H1 (cell line): ENCODE measurements around the gene CPE.

Source experiments
- BCL11A ChIP-seq, 2 experiments: IDR thresholded peaks; one replicate each; pipeline ENCODE4 v1.6.1; 2011; ENCODE audit warnings: low read depth in 2 of 2, low read length in 2 of 2, mild to moderate bottlenecking in 2 of 2
- CEBPB ChIP-seq: IDR thresholded peaks from 2 replicates; pipeline ENCODE4 v1.6.1; 2012; ENCODE audit warnings: low read depth, low read length
- EGR1 ChIP-seq: IDR thresholded peaks from 2 replicates; pipeline ENCODE4 v1.6.1; 2011; ENCODE audit warnings: low read depth, low read length, borderline replicate concordance
- JUN ChIP-seq: IDR thresholded peaks from 2 replicates; pipeline ENCODE4 v1.6.1; 2011; ENCODE audit warnings: low read depth, mild to moderate bottlenecking, improper control_type of control experiment, low read length
- POLR2A ChIP-seq, 2 experiments: IDR thresholded peaks; 1 replicate in 1 of 2; 2 replicates in 1 of 2; pipeline ENCODE4 v1.6.1; 2011; ENCODE audit warnings: low read depth in 2 of 2, low read length in 2 of 2, mild to moderate bottlenecking in 2 of 2; ENCODE audit errors: control extremely low read depth in 1 of 2
- POLR2AphosphoS5 ChIP-seq: IDR thresholded peaks from 2 replicates; pipeline ENCODE4 v1.6.1; 2011; ENCODE audit warnings: low read depth, low read length
- SP4 ChIP-seq: IDR thresholded peaks from 2 replicates; pipeline ENCODE4 v1.6.1; 2012; ENCODE audit warnings: low read length, inconsistent platforms
- SUZ12 ChIP-seq: fragments of 200-600 bp; sonication (generic); IDR thresholded peaks from 2 replicates; pipeline ENCODE4 v1.6.1; 2012; ENCODE audit warnings: mild to moderate bottlenecking, inconsistent platforms, low read length, moderate library complexity, mixed read lengths
- ZNF274 ChIP-seq: IDR thresholded peaks from 2 replicates; pipeline ENCODE4 v1.7.0; 2012; ENCODE audit warnings: low read length, borderline replicate concordance; ENCODE audit errors: extremely low read depth
- TF ChIP-seq, protein P1 (sequence below), 3 experiments: IDR thresholded peaks; 1 replicate in 2 of 3; 2 replicates in 1 of 3; pipeline versions ENCODE4 v1.5.1 to v1.6.1; 2011; ENCODE audit warnings: low read length in 3 of 3, mild to moderate bottlenecking in 3 of 3, inconsistent platforms in 2 of 3, low read depth in 1 of 3, moderate library complexity in 1 of 3; ENCODE audit not compliant: insufficient read depth in 1 of 3; ENCODE audit errors: control extremely low read depth in 1 of 3

DNA sequence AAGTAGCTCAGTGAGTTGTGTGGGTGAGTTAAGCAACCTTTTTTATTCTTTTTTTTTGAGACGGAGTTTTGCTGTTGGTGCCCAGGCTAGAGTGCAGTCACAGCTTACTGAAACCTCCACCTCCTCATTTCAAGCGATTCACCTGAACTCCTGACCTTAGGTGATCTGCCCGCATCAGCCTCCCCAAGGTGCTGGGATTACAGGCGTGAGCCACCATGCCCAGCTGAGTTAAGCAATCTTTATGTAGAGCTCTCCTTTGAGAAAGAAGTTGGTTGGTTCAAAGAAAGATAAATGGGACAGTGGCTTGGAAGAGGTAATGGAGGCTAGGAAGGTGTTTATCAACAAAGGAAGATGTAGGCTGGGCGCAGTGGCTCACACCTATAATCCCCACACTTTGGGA, 48.1 kb upstream of the CPE start:
- TF ChIP-seq CEBPB (0 out of 2 replicates have a peak, but pooled peaks have one; percentile 3), JUN (no peak), SUZ12 (no peak), POLR2AphosphoS5 (no peak), POLR2A (IDR thresholded peaks at IDR 0.05; ENCODE audit: control extremely low read depth in 1 of 2, low read depth in 2 of 2, low read length in 2 of 2) (no peak), BCL11A (IDR thresholded peaks at IDR 0.05; ENCODE audit: low read depth in 2 of 2, low read length in 2 of 2) (no peak), EGR1 (no peak), SP4 (no peak), ZNF274 (no peak)
- TF ChIP-seq, protein P1, sequence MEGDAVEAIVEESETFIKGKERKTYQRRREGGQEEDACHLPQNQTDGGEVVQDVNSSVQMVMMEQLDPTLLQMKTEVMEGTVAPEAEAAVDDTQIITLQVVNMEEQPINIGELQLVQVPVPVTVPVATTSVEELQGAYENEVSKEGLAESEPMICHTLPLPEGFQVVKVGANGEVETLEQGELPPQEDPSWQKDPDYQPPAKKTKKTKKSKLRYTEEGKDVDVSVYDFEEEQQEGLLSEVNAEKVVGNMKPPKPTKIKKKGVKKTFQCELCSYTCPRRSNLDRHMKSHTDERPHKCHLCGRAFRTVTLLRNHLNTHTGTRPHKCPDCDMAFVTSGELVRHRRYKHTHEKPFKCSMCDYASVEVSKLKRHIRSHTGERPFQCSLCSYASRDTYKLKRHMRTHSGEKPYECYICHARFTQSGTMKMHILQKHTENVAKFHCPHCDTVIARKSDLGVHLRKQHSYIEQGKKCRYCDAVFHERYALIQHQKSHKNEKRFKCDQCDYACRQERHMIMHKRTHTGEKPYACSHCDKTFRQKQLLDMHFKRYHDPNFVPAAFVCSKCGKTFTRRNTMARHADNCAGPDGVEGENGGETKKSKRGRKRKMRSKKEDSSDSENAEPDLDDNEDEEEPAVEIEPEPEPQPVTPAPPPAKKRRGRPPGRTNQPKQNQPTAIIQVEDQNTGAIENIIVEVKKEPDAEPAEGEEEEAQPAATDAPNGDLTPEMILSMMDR (IDR thresholded peaks at IDR 0.05; ENCODE audit: control extremely low read depth in 1 of 3, insufficient read depth in 1 of 3, low read depth in 1 of 3, low read length in 3 of 3) = no peak
